ENCODE results near the gene RGS7.

- no peak for TF ChIP-seq POLR2A (IDR thresholded peaks at IDR 0.05)
- TF ChIP-seq, protein P1, sequence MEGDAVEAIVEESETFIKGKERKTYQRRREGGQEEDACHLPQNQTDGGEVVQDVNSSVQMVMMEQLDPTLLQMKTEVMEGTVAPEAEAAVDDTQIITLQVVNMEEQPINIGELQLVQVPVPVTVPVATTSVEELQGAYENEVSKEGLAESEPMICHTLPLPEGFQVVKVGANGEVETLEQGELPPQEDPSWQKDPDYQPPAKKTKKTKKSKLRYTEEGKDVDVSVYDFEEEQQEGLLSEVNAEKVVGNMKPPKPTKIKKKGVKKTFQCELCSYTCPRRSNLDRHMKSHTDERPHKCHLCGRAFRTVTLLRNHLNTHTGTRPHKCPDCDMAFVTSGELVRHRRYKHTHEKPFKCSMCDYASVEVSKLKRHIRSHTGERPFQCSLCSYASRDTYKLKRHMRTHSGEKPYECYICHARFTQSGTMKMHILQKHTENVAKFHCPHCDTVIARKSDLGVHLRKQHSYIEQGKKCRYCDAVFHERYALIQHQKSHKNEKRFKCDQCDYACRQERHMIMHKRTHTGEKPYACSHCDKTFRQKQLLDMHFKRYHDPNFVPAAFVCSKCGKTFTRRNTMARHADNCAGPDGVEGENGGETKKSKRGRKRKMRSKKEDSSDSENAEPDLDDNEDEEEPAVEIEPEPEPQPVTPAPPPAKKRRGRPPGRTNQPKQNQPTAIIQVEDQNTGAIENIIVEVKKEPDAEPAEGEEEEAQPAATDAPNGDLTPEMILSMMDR (IDR thresholded peaks at IDR 0.05), result no peak
Observed at GRCh38 chr1:240999826-241000225, 357.2 kb downstream of the RGS7 start.

Measured in right lobe of liver (tissue), 4 donors.